ENCODE measurements around the gene LHPP.

- TF ChIP-seq CTCF (IDR thresholded peaks at IDR 0.05) (no peak), POLR2A (IDR thresholded peaks at IDR 0.05) (no peak)
These were observed 64.4 kb downstream of the LHPP start for GRCh38 chr10:124525751-124526600.
